ENCODE results near the gene ARGLU1. TPM values are rescaled to one million over a fixed set of nuclear protein-coding genes. Genes with fewer than 3 reads are reported as not detected.
A peak's percentile ranks its signal among the peaks of the same experiment; 100 is the strongest.

The ARGLU1 gene
- total RNA-seq, 1 donor from 2014 or later, result 91.5 TPM

- Mint-ChIP-seq H3K27ac (no peak overlapping the region), H3K36me3 (ENCODE audit: low read depth) (no peaks in the 10 kb centered on the region), H3K9me3 (no peaks in the 10 kb centered on the region), H3K4me1 (ENCODE audit: low read depth) (peaks cover 15% of the 10 kb centered on the region), H3K4me3 (no peak overlapping the region), H3K27me3 (ENCODE audit: insufficient read depth) (peaks cover 43% of the 10 kb centered on the region)
- DNase-seq (ENCODE audit: low spot score), result no peak
- intact Hi-C loops (cut with micrococcal nuclease), result no loop called here
Measured at GRCh38 chr13:106497079-106497478, 70.9 kb downstream of the ARGLU1 start.

- Mint-ChIP-seq H3K27me3 (ENCODE audit: insufficient read depth) (peaks cover 48% of the 10 kb centered on the region), H3K36me3 (ENCODE audit: low read depth) (no peaks in the 10 kb centered on the region), H3K9me3 (no peaks in the 10 kb centered on the region), H3K4me3 (no peak overlapping the region), H3K4me1 (ENCODE audit: low read depth) (peaks cover 22% of the 10 kb centered on the region), H3K27ac (no peak overlapping the region)
- no peak for DNase-seq (ENCODE audit: low spot score)
- intact Hi-C loops (cut with micrococcal nuclease), result no loop called here
Measured at GRCh38 chr13:106496072-106496997, 71.6 kb downstream of the ARGLU1 start.

- Mint-ChIP-seq H3K27ac (no peak overlapping the region), H3K4me3 (no peak overlapping the region), H3K4me1 (ENCODE audit: low read depth) (peaks cover 31% of the 10 kb centered on the region), H3K9me3 (no peaks in the 10 kb centered on the region), H3K36me3 (ENCODE audit: low read depth) (no peaks in the 10 kb centered on the region), H3K27me3 (ENCODE audit: insufficient read depth) (peaks cover 46% of the 10 kb centered on the region)
- intact Hi-C loops (cut with micrococcal nuclease), result no loop called here
- no peak for DNase-seq (ENCODE audit: low spot score)
Measured at GRCh38 chr13:106494936-106495335, 73.0 kb downstream of the ARGLU1 start.

- Mint-ChIP-seq H3K4me3 (no peak overlapping the region), H3K36me3 (ENCODE audit: low read depth) (no peaks in the 10 kb centered on the region), H3K4me1 (ENCODE audit: low read depth) (peaks cover 31% of the 10 kb centered on the region), H3K27me3 (ENCODE audit: insufficient read depth) (peaks cover 47% of the 10 kb centered on the region), H3K27ac (no peak overlapping the region), H3K9me3 (no peaks in the 10 kb centered on the region)
- DNase-seq (ENCODE audit: low spot score), result no peak
- intact Hi-C loops (cut with micrococcal nuclease), result no loop called here
Measured at GRCh38 chr13:106494506-106494905, 73.4 kb downstream of the ARGLU1 start.

- H3K27me3 Mint-ChIP-seq (ENCODE audit: insufficient read depth), result peaks cover 46% of the 10 kb centered on the region
- no peaks in the 10 kb centered on the region for H3K9me3 Mint-ChIP-seq
- intact Hi-C loops (cut with micrococcal nuclease), result no loop called here
- no peak overlapping the region for H3K27ac Mint-ChIP-seq
- peak; percentile 1 for DNase-seq (ENCODE audit: low spot score)
- peaks cover 31% of the 10 kb centered on the region for H3K4me1 Mint-ChIP-seq (ENCODE audit: low read depth)
- no peak overlapping the region for H3K4me3 Mint-ChIP-seq
- H3K36me3 Mint-ChIP-seq (ENCODE audit: low read depth), result no peaks in the 10 kb centered on the region
Measured at GRCh38 chr13:106493533-106494220, 74.3 kb downstream of the ARGLU1 start.

GRCh38 chr13:106492588-106493475 lies 75.1 kb downstream of the ARGLU1 start:
- Mint-ChIP-seq H3K36me3 (ENCODE audit: low read depth) (no peaks in the 10 kb centered on the region), H3K4me1 (ENCODE audit: low read depth) (peaks cover 31% of the 10 kb centered on the region), H3K27ac (no peak overlapping the region), H3K27me3 (ENCODE audit: insufficient read depth) (peaks cover 37% of the 10 kb centered on the region), H3K9me3 (no peaks in the 10 kb centered on the region), H3K4me3 (no peak overlapping the region)
- DNase-seq (ENCODE audit: low spot score), result no peak
- intact Hi-C loops (cut with micrococcal nuclease), result no loop called here

- no peaks in the 10 kb centered on the region for H3K36me3 Mint-ChIP-seq (ENCODE audit: low read depth)
- H3K27ac Mint-ChIP-seq, result no peak overlapping the region
- no peaks in the 10 kb centered on the region for H3K9me3 Mint-ChIP-seq
- intact Hi-C loops (cut with micrococcal nuclease), result loop anchor here (2.0 kb wide), 1 partner anchor 41 kb away; no protein-coding TSS in a partner anchor
- no peak for DNase-seq (ENCODE audit: low spot score)
- H3K27me3 Mint-ChIP-seq (ENCODE audit: insufficient read depth), result peaks cover 31% of the 10 kb centered on the region
- peaks cover 31% of the 10 kb centered on the region for H3K4me1 Mint-ChIP-seq (ENCODE audit: low read depth)
- no peak overlapping the region for H3K4me3 Mint-ChIP-seq
Measured at GRCh38 chr13:106491928-106492587, 75.9 kb downstream of the ARGLU1 start.

Other genes starting within 250 kb of the ARGLU1 start
- gene EFNB2, start 32.5 kb downstream of the ARGLU1 start, total RNA-seq, result 0.44 and 0.51 TPM in 2 replicates